Astrocyte of the cerebellum (primary cell): ENCODE results near the gene NRTN.

ENCODE experiments used
- DNase-seq: peaks from one replicate; pipeline ENCODE4 v3.0.0-alpha.2; 2011; ENCODE audit warnings: low read depth
- H3K4me3 ChIP-seq: 2 replicates; pipeline ENCODE4 v1.5.1; 2011; ENCODE audit warnings: mild to moderate bottlenecking, low read depth, low read length, moderate library complexity
- in situ Hi-C: cut with HindIII; loops from 2 replicates; pipeline ENCODE4 v1.10.0; 2017; ENCODE audit warnings: low sequenced_read_pairs
- TF ChIP-seq, protein P1 (sequence below): IDR thresholded peaks from 2 replicates; pipeline ENCODE4 v1.5.1; 2012; ENCODE audit warnings: low read length, low read depth, moderate library complexity, mild to moderate bottlenecking; ENCODE audit errors: missing control alignments

The NRTN gene

DNA sequence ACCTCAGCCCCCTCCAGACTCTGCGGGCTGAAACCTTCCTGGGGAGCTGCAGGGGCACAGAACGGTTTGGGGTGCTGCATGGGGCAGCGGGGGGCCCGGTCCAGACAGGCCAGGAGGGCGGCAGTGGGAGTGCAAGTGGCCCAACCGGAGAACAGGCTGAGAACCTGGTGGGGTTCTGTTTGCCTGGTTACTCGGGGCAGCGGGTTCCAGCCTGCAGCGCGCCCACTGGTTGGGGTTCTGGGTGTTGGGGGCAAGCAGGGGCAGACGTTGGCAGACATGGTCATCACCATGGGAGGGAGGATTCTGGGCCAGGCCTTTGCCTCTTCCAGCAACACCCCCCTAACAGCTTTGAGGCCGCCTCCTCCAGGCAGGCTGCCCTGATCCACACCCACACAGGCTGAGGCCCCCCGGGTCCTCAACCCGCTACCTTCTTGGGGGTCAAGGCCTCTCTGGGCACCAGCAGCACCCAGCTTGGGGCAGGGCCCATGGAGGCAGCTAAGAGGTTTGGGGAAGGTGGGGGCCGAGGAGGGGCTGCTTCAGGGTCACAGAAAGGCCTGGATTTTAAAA, 20.2 kb upstream of the NRTN start, which contains the start of gene PRR22:
Gene PRR22, minus strand, starts transcription at position 166 of the 567 bp plus-strand sequence. Its CDS starts 86 bp downstream, at position 80.
- no peak for DNase-seq
- TF ChIP-seq, protein P1, sequence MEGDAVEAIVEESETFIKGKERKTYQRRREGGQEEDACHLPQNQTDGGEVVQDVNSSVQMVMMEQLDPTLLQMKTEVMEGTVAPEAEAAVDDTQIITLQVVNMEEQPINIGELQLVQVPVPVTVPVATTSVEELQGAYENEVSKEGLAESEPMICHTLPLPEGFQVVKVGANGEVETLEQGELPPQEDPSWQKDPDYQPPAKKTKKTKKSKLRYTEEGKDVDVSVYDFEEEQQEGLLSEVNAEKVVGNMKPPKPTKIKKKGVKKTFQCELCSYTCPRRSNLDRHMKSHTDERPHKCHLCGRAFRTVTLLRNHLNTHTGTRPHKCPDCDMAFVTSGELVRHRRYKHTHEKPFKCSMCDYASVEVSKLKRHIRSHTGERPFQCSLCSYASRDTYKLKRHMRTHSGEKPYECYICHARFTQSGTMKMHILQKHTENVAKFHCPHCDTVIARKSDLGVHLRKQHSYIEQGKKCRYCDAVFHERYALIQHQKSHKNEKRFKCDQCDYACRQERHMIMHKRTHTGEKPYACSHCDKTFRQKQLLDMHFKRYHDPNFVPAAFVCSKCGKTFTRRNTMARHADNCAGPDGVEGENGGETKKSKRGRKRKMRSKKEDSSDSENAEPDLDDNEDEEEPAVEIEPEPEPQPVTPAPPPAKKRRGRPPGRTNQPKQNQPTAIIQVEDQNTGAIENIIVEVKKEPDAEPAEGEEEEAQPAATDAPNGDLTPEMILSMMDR: no peak
- in situ Hi-C loops: no loop called here
- no peak within 1 kb of the TSS for H3K4me3 ChIP-seq

- in situ Hi-C loops: no loop called here
- TF ChIP-seq, protein P1: no peak
- H3K4me3 ChIP-seq: no peak overlapping the region
- DNase-seq: no peak
Observed at GRCh38 chr19:5785423-5785822, 19.4 kb upstream of the NRTN start.

- no peak overlapping the region for H3K4me3 ChIP-seq
- TF ChIP-seq, protein P1: no peak
- DNase-seq: no peak
- in situ Hi-C loops: no loop called here
Observed at GRCh38 chr19:5786593-5787408, 18.1 kb upstream of the NRTN start.

DNA sequence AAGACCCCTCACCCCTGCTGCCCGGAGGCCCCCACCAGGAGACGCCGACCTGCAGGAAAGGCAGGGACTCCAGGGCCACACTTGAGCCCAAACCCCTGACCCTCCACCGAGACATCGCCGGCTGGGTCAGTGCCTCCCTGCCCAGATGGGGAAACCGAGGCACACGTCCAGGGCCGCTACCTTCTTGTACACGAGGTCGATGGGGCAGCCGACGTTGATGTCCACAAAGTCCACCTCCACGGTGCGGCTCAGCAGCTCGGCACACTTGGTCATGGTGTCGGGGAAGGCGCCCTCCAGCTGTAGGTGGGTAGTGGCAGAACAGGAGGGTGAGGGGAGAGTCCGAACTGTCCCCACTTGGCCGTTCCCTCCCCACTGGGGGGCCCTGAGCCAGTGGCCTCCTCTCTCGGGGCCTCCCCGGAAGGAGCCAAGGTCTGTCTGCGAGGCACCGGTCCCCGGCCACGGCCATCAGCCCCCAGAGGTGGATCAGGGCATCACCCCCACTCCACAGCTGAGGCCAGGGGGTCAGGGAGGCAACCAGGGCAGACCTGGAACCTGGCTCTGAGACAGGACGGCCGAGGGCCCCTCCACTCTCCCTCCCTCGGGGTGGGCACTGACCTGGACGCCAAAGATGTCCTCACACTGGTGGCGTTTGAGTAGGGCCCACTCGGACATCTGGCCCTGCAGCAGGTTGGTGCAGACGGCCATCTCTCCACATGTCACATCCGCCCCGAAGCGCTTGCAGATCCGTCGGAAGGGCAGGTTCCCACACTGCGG, 17.3 kb upstream of the NRTN start:
- TF ChIP-seq, protein P1: no peak
- in situ Hi-C loops: no loop called here
- no peak overlapping the region for H3K4me3 ChIP-seq
- DNase-seq: no peak

- in situ Hi-C loops: no loop called here
- no peak for DNase-seq
- TF ChIP-seq, protein P1: no peak
- H3K4me3 ChIP-seq: no peak overlapping the region
Observed at GRCh38 chr19:5788422-5788821, 16.4 kb upstream of the NRTN start.

DNA sequence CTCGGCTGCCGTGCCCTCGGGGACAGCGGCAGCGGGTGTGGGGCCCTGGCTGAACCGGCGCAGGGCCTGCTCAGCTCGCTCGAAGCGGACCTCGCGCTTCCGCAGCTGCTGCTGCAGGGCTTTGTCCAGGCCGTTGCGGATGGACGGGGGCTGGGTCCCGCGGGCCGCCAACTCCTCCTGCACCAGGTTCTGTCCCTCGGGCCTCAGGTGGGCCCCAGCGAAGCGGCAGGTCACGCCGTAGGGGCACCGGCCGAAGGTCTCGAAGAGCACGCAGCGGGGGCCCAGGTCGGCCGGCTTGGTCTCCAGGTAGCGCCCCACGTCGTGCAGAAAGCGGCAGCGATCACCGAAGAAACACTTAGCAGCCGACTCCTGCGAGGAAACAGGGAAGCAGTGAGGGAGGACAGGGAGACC, 15.5 kb upstream of the NRTN start:
- H3K4me3 ChIP-seq: no peak overlapping the region
- in situ Hi-C loops: no loop called here
- DNase-seq: no peak
- TF ChIP-seq, protein P1: no peak
